ENCODE results near the gene CD276.

The CD276 gene

DNA sequence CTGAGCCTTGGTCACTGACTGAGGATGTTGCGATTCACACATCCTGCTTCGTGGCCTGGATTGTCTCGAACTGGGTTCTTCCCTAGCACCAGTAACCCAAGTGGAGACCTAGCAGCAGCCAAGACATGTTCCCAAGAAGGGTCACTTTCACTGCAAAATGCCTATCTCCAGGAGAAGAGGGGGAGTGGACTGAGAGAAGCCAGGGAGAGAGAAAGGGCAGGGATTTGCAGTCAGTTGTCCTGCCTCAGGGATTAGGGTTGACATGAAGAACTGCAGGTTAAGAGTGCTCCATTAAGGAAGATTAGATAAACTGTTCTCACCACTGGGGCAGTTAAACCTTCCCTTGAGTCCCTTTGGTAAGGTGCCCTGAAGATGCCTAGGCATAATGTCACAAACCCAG lies 5.7 kb upstream of the CD276 start:
- in situ Hi-C loops (cut with MboI; ENCODE audit: low pct_unique_long_range_greater_than_20kb, low sequenced_read_pairs, unreplicated experiment) = loop anchor here (25.0 kb wide), 2 partner anchors 116 to 391 kb away; no protein-coding TSS in a partner anchor
- DNase-seq (ENCODE audit: low spot score) = no peak
- no peak for TF ChIP-seq CTCF (IDR thresholded peaks at IDR 0.05; ENCODE audit: extremely low read depth, insufficient read depth, missing control alignments)

GRCh38 chr15:73679180-73679579 lies 5.0 kb upstream of the CD276 start:
- in situ Hi-C loops (cut with MboI; ENCODE audit: low pct_unique_long_range_greater_than_20kb, low sequenced_read_pairs, unreplicated experiment) = loop anchor here (25.0 kb wide), 2 partner anchors 117 to 392 kb away; no protein-coding TSS in a partner anchor
- TF ChIP-seq CTCF (IDR thresholded peaks at IDR 0.05; ENCODE audit: extremely low read depth, insufficient read depth, missing control alignments) = no peak

GRCh38 chr15:73679964-73680363 lies 4.2 kb upstream of the CD276 start:
- no peak for DNase-seq (ENCODE audit: low spot score)
- in situ Hi-C loops (cut with MboI; ENCODE audit: low pct_unique_long_range_greater_than_20kb, low sequenced_read_pairs, unreplicated experiment) = loop anchor here (25.0 kb wide), 2 partner anchors 118 to 393 kb away; no protein-coding TSS in a partner anchor
- no peak for TF ChIP-seq CTCF (IDR thresholded peaks at IDR 0.05; ENCODE audit: extremely low read depth, insufficient read depth, missing control alignments)

More at GRCh38 chr15:73679180-73679579, 5.0 kb upstream of the CD276 start:
- DNase-seq (ENCODE audit: low spot score) = no peak

GRCh38 chr15:73680549-73680948 lies 3.6 kb upstream of the CD276 start:
- TF ChIP-seq CTCF (IDR thresholded peaks at IDR 0.05; ENCODE audit: extremely low read depth, insufficient read depth, missing control alignments) = no peak
- in situ Hi-C loops (cut with MboI; ENCODE audit: low pct_unique_long_range_greater_than_20kb, low sequenced_read_pairs, unreplicated experiment) = loop anchor here (25.0 kb wide), 2 partner anchors 118 to 393 kb away; no protein-coding TSS in a partner anchor
- no peak for DNase-seq (ENCODE audit: low spot score)

GRCh38 chr15:73681063-73681462 lies 3.1 kb upstream of the CD276 start:
- in situ Hi-C loops (cut with MboI; ENCODE audit: low pct_unique_long_range_greater_than_20kb, low sequenced_read_pairs, unreplicated experiment) = loop anchor here (25.0 kb wide), 2 partner anchors 119 to 394 kb away; no protein-coding TSS in a partner anchor
- no peak for DNase-seq (ENCODE audit: low spot score)

DNA sequence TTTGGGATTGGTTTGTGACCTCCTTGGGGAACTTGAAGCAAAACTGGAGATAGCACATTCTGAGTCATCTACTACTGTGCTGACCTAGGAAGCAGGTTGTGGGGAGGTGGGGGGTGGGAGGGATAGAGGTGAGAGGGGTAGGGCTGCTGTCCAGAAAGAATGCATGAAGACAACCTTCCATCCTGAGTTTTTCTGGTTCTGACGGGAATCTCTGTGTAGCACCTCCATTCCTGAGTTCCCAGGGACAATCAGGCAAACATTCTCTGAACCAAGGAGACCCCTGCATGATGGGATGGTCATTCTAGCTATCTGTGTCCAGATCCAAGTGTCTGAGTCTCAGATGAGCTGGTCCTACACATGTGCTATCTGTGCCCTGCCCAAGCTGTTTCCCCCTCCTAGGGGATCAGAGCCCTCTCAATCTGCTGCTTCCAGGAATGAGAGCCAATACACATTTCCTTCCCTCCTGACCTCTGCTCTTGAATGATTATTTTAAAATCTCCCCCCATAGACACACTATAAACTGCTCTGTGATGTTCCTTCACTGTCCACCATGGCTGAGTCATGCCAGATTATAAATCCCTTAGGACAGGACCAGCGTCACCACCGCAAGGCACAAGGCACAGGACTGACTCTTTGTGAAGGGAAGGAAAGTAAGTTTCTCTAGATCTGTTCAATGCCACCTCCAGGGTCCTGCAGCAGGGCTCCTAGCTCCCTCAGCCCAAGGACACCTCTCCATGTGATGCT lies 2.2 kb upstream of the CD276 start:
- DNase-seq (ENCODE audit: low spot score) = no peak
- TF ChIP-seq CTCF (IDR thresholded peaks at IDR 0.05; ENCODE audit: extremely low read depth, insufficient read depth, missing control alignments) = no peak
- in situ Hi-C loops (cut with MboI; ENCODE audit: low pct_unique_long_range_greater_than_20kb, low sequenced_read_pairs, unreplicated experiment) = loop anchor here (25.0 kb wide), 2 partner anchors 120 to 395 kb away; no protein-coding TSS in a partner anchor

More at GRCh38 chr15:73681063-73681462, 3.1 kb upstream of the CD276 start:
- TF ChIP-seq CTCF (IDR thresholded peaks at IDR 0.05; ENCODE audit: extremely low read depth, insufficient read depth, missing control alignments) = no peak

All from GM13977 (cell line).